Regular cardiac myocyte (primary cell): ENCODE data around the gene ARFGAP1. TPM values are rescaled to one million over a fixed set of nuclear protein-coding genes. Genes with fewer than 3 reads are reported as not detected.

Experiments used
- total RNA-seq: library from RNA; depleted of rRNA; stranded (reverse); fragments of >200 nt; gene quantifications from 2 replicates; pipeline ENCODE4 v1.2.3, GENCODE V29; 2014

The ARFGAP1 gene
- total RNA-seq = 71.6 and 77.8 TPM in 2 replicates

DNA sequence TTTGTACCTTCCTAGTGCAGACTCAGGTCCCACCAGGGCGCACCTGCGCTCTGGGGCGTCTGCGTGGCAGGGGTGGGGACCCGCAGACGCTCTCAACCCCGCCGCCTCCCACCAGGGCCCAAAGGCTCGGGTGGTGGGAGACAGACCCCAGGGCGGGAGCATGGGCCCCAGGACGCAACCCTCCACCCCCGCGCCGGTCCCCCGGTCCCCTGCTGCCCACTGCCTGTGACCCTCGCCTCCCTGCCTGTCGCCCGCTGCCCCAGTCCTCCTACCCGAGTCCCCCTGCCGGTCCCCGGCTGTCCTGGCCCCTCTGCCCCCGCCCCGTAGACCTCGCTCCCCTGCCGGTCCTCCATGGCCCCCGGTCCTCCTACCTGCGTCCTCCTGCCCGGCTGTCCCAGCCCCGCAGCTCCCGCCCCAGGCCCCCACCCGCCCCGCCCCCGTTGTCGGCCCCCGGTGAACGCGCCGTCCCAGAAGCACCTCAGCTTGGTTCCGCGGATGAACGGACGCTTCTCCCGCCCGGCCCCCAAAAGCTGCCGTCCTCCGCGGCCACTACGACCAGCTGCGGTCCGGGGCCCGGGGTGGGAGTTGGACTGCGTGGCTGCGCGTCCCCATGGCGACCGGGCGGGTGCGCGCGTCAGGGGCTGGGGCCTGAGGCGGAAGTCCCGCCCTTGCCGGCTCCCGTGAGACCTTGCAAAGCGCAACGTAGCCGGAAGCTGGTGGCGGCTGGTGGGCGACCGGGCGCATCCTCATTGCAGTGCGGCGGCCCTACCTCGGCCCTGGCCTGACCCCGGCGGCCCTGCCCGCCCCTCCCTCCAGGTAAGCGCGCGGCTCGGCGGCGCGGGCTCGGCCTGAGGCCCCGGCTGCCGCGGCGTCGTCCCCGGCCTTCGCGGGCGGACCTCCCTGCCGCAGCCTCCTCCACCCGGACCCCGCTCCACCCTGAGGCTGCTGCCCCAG lies at the start of gene ARFGAP1:
TSS of gene ARFGAP1 (plus strand) at position 709 of the 954 bp plus-strand sequence. CDS start 2,768 bp downstream, outside the sequence.

GRCh38 chr20:63235399-63235983 lies 37.1 kb upstream of the ARFGAP1 start, which contains the start of gene BIRC7:
Gene BIRC7 (plus strand): TSS chr20:63235905. CDS start chr20:63236097, 192 bp downstream.

DNA sequence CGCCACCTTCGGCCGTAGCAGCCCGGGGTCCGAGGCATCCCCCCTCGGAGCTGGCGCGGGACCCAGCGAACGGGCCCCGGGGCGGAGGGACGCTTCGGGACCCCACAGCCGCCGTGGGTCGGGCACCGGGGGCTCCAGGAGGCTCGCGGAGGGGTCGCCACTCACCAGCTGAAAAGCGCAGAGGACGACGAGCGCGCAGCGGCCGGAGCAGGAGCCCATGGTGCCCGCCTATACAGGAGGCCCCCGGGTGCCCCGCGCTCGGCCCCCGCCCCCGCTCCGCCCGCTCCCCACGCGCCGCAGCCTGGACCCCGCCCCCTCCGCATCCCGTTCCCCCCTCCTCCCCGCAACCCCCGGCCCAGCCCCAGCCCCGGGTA lies 18.4 kb upstream of the ARFGAP1 start, which contains the start of gene NKAIN4:
TSS of gene NKAIN4 (minus strand) at position 232 of the 374 bp plus-strand sequence. CDS start at position 219, 13 bp downstream.

DNA sequence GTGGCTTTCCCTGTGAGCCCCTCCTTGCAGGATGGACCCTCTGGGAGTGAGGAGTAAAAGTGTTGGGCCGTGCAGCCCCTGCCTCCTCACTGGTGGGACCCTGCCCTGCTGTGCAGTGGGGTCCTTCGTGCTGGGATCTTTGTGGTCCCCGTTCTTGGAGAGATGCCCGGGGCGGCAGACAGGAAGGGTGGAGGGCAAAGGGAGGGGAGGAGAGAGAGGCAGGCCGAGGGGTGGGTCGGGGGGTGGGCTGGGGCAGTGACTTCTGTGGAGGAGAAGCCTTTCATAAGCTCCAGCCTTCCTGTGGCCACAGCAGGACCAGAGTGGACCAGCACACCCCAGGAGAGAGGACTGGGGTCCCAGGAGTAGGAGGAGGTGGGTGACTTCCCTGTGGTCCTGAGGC lies 20.3 kb downstream of the ARFGAP1 start, which contains the start of gene COL20A1:
TSS of gene COL20A1 (plus strand) at position 283 of the 400 bp plus-strand sequence. CDS start 1,922 bp downstream, outside the sequence.

Other genes with a start within 250 kb of the ARFGAP1 start
- 14.9 and 22.2 TPM in 2 replicates for gene YTHDF1, start 56.7 kb upstream of the ARFGAP1 start, total RNA-seq
- gene BIRC7, start 36.9 kb upstream of the ARFGAP1 start, total RNA-seq = under 0.01 and 0.28 TPM in 2 replicates
- 0.19 TPM in 1 of 2 replicates, not detected in the other for gene NKAIN4, start 18.4 kb upstream of the ARFGAP1 start, total RNA-seq
- gene COL20A1, start 20.4 kb downstream of the ARFGAP1 start, total RNA-seq = under 0.01 TPM in 1 of 2 replicates, not detected in the other
- not detected in 2 replicates for gene CHRNA4, start 88.5 kb downstream of the ARFGAP1 start, total RNA-seq
- 0.19 TPM in 1 of 2 replicates, not detected in the other for gene KCNQ2, start 199.8 kb downstream of the ARFGAP1 start, total RNA-seq
- gene EEF1A2, start 226.3 kb downstream of the ARFGAP1 start, total RNA-seq = 0.38 and 5.4 TPM in 2 replicates
- 26.3 and 42.6 TPM in 2 replicates for gene PPDPF, start 248.0 kb downstream of the ARFGAP1 start, total RNA-seq